HL-60 (cell line): ENCODE results near the gene NOD2.

Source experiments
- CTCF ChIP-seq: IDR thresholded peaks from one replicate; pipeline ENCODE4 v1.5.1; 2011; ENCODE audit warnings: low read length, control low read depth, inconsistent platforms; ENCODE audit not compliant: insufficient read depth
- GABPA ChIP-seq: IDR thresholded peaks from 2 replicates; pipeline ENCODE4 v1.6.1; 2012; ENCODE audit warnings: low read depth
- POLR2AphosphoS5 ChIP-seq: IDR thresholded peaks from 2 replicates; pipeline ENCODE4 v1.6.1; 2012; ENCODE audit warnings: low read depth

GRCh38 chr16:50645563-50646220 is 47.7 kb upstream of the NOD2 start:
- TF ChIP-seq CTCF (no peak), POLR2AphosphoS5 (no peak), GABPA (no peak)
